HCT116 (cell line): ENCODE measurements around the gene FURIN. TPM values are rescaled to one million over a fixed set of nuclear protein-coding genes. Genes with fewer than 3 reads are reported as not detected.

Source experiments
- ATAC-seq: fragments of 200-7000 bp; cut with Tn5 transposase; 2 replicates; pipeline ENCODE4 v1.9.1; 2020; ENCODE audit warnings: mild to moderate bottlenecking, moderate library complexity
- BruUV-seq: library from RNA; stranded (reverse); fragments of 400-500 nt; replicated peaks from 2 replicates; lab custom pipeline; 2021; lab: Mats Ljungman, UMichigan
- CTCF ChIA-PET: fragments of 300-600 bp; sonication (Branson Sonifier 250); formaldehyde crosslinking; loops from one replicate; lab custom pipeline; 2021; ENCODE audit warnings: antibody characterized with exemption; lab: Charles Lee
- POLR2A ChIA-PET: fragments of 300-600, 350-600 bp; sonication (Branson Sonifier 250); formaldehyde crosslinking; loops from one replicate; lab custom pipeline; 2021; ENCODE audit warnings: antibody characterized with exemption; lab: Charles Lee
- RAD21 ChIA-PET, 2 experiments: fragments of 300-600 bp; sonication (Branson Sonifier 250); formaldehyde crosslinking; loops; one replicate each; lab custom pipeline; 2023; ENCODE audit warnings: low total read pairs in 2 of 2; ENCODE audit not compliant: uncharacterized antibody in 2 of 2, unreplicated experiment in 2 of 2, low non-redundant PET in 1 of 2; lab: Charles Lee
- DNase-seq: peaks from one replicate; pipeline ENCODE4 v3.0.0-alpha.2; 2010; ENCODE audit warnings: low read depth, low spot score
- H2AFZ ChIP-seq: fragments of 200-600 bp; shearing (Covaris generic), sonication (generic); 2 replicates; pipeline ENCODE4 v1.6.1; 2017; ENCODE audit warnings: low read depth, mixed run types, mixed read lengths, antibody characterized with exemption, low read length; ENCODE audit not compliant: poor library complexity, severe bottlenecking
- H3K27ac ChIP-seq: 2 replicates; pipeline ENCODE4 v1.5.1; 2012; ENCODE audit warnings: low read depth, low read length
- H3K27me3 ChIP-seq: fragments of 200-600 bp; sonication (generic); 2 replicates; pipeline ENCODE4 v1.6.1; 2016; ENCODE audit warnings: mixed run types, low read length, mixed read lengths; ENCODE audit not compliant: insufficient read depth
- H3K36me3 ChIP-seq, 2 experiments: fragments of 200-500 bp in 1 of 2; fragments of 200-600 bp in 1 of 2; sonication (Bioruptor generic) in 1 of 2; sonication (generic) in 1 of 2; 2 replicates each; pipeline versions ENCODE4 v1.5.1 to v1.6.1; 2014 to 2016; ENCODE audit warnings: low read length in 2 of 2, inconsistent platforms in 1 of 2, mixed read lengths in 1 of 2, mixed run types in 1 of 2; ENCODE audit not compliant: insufficient read depth in 2 of 2, control insufficient read depth in 1 of 2
- H3K4me1 ChIP-seq, 2 experiments: fragments of 200-600 bp in 1 of 2; sonication (generic) in 1 of 2; 2 replicates each; pipeline versions ENCODE4 v1.5.1 to v1.6.1; 2012 to 2017; ENCODE audit warnings: low read length in 2 of 2, inconsistent platforms in 1 of 2, mild to moderate bottlenecking in 1 of 2, mixed read lengths in 1 of 2, mixed run types in 1 of 2, moderate library complexity in 1 of 2; ENCODE audit not compliant: insufficient read depth in 2 of 2, control insufficient read depth in 1 of 2
- H3K4me2 ChIP-seq: fragments of 200-600 bp; sonication (generic); 2 replicates; pipeline ENCODE4 v1.6.1; 2017; ENCODE audit warnings: mixed run types, low read length, mixed read lengths
- H3K4me3 ChIP-seq, 2 experiments: fragments of 200-600 bp in 1 of 2; sonication (generic) in 1 of 2; replicated peaks in 1 of 2; 2 replicates each; pipeline ENCODE4 v1.5.1; 2011 to 2016; ENCODE audit warnings: low read length in 2 of 2, control low read depth in 1 of 2, low read depth in 1 of 2, mild to moderate bottlenecking in 1 of 2, mixed read lengths in 1 of 2, mixed run types in 1 of 2
- H3K79me2 ChIP-seq: fragments of 200-600 bp; sonication (generic); 2 replicates; pipeline ENCODE4 v1.6.1; 2017; ENCODE audit warnings: mild to moderate bottlenecking, mixed run types, low read length, moderate library complexity, mixed read lengths; ENCODE audit not compliant: insufficient read depth
- H3K9ac ChIP-seq: fragments of 200-600 bp; sonication (generic); 2 replicates; pipeline ENCODE4 v1.6.1; 2016; ENCODE audit warnings: low read length, mixed read lengths
- H3K9me2 ChIP-seq: fragments of 200-600 bp; sonication (generic), shearing (Covaris generic); 2 replicates; pipeline ENCODE4 v1.6.1; 2017; ENCODE audit warnings: mixed run types, mild to moderate bottlenecking, moderate library complexity; ENCODE audit not compliant: insufficient read depth
- H3K9me3 ChIP-seq, 2 experiments: fragments of 200-500 bp in 1 of 2; fragments of 200-600 bp in 1 of 2; sonication (Bioruptor generic) in 1 of 2; sonication (generic) in 1 of 2; 2 replicates each; pipeline ENCODE4 v1.6.1; 2014 to 2017; ENCODE audit warnings: low read length in 2 of 2, mixed read lengths in 2 of 2, inconsistent platforms in 1 of 2, low read depth in 1 of 2, mild to moderate bottlenecking in 1 of 2, mixed run types in 1 of 2, moderate library complexity in 1 of 2; ENCODE audit not compliant: control insufficient read depth in 1 of 2, insufficient read depth in 1 of 2
- H4K20me1 ChIP-seq: fragments of 200-600 bp; sonication (generic), shearing (Covaris generic); 2 replicates; pipeline ENCODE4 v1.6.1; 2017; ENCODE audit warnings: mixed run types, mild to moderate bottlenecking, moderate library complexity; ENCODE audit not compliant: insufficient read depth
- CEBPB ChIP-seq: IDR thresholded peaks from 2 replicates; pipeline ENCODE4 v1.6.1; 2012; ENCODE audit warnings: low read depth
- EGR1 ChIP-seq: IDR thresholded peaks from 2 replicates; pipeline ENCODE4 v1.6.1; 2012; ENCODE audit warnings: low read depth
- ELF1 ChIP-seq: IDR thresholded peaks from 2 replicates; pipeline ENCODE4 v1.6.1; 2012; ENCODE audit warnings: low read depth, borderline replicate concordance
- EZH2 ChIP-seq: fragments of 200-600 bp; sonication (generic); IDR thresholded peaks from 2 replicates; pipeline ENCODE4 v1.6.1; 2017; ENCODE audit warnings: antibody characterized with exemption, mixed run types
- EZH2phosphoT487 ChIP-seq: fragments of 200-600 bp; IDR thresholded peaks from 2 replicates; pipeline ENCODE4 v1.6.1; 2018; ENCODE audit warnings: antibody characterized with exemption, borderline replicate concordance
- FOSL1 ChIP-seq: IDR thresholded peaks from 2 replicates; pipeline ENCODE4 v1.6.1; 2012; ENCODE audit warnings: low read depth
- JUND ChIP-seq: IDR thresholded peaks from 2 replicates; pipeline ENCODE4 v1.6.1; 2012
- POLR2A ChIP-seq: IDR thresholded peaks from 2 replicates; pipeline ENCODE4 v1.7.0; 2011; ENCODE audit warnings: borderline replicate concordance; ENCODE audit not compliant: insufficient read depth, insufficient read length; ENCODE audit errors: extremely low read depth
- RAD21 ChIP-seq: IDR thresholded peaks from 2 replicates; pipeline ENCODE4 v1.6.1; 2012; ENCODE audit warnings: low read depth, mild to moderate bottlenecking
- SIN3A ChIP-seq: IDR thresholded peaks from 2 replicates; pipeline ENCODE4 v1.6.1; 2012; ENCODE audit warnings: low read depth
- SRF ChIP-seq: IDR thresholded peaks from 2 replicates; pipeline ENCODE4 v1.6.1; 2012; ENCODE audit warnings: low read depth
- TCF7L2 ChIP-seq: IDR thresholded peaks from 2 replicates; pipeline ENCODE4 v1.7.0; 2011; ENCODE audit warnings: borderline replicate concordance, inconsistent platforms; ENCODE audit not compliant: insufficient read depth, insufficient read length; ENCODE audit errors: extremely low read depth
- YY1 ChIP-seq: IDR thresholded peaks from 2 replicates; pipeline ENCODE4 v1.6.1; 2011; ENCODE audit warnings: low read length, low read depth, moderate library complexity, mild to moderate bottlenecking; ENCODE audit not compliant: insufficient replicate concordance; ENCODE audit errors: extremely low read depth
- ZFX ChIP-seq: fragments of 450-650 bp; IDR thresholded peaks from 2 replicates; pipeline ENCODE4 v1.6.1; 2017
- ZNF274 ChIP-seq: fragments of 200-500 bp; sonication (Bioruptor generic); IDR thresholded peaks from 2 replicates; pipeline ENCODE4 v1.6.1; 2014; ENCODE audit warnings: mild to moderate bottlenecking, low read depth, low read length, inconsistent platforms
- intact Hi-C: fragments of 100-400 bp; cut with micrococcal nuclease; formaldehyde crosslinking; loops from 2 replicates; pipeline ENCODE4 v1.10.0; 2022
- total RNA-seq: library from RNA; stranded (reverse); gene quantifications from one replicate; pipeline ENCODE4 v1.2.1, GENCODE V29; 2021; ENCODE audit not compliant: unreplicated experiment
- TF ChIP-seq, protein P1 (sequence below), 3 experiments: fragments of 200-600 bp in 1 of 3; sonication (generic) in 1 of 3; IDR thresholded peaks in 2 of 3; conservative IDR thresholded peaks in 1 of 3; 2 replicates each; pipeline ENCODE4 v1.5.1; 2012 to 2017; ENCODE audit warnings: low read depth in 2 of 3, low read length in 2 of 3, antibody characterized with exemption in 1 of 3, borderline replicate concordance in 1 of 3, control low read depth in 1 of 3, mild to moderate bottlenecking in 1 of 3, mixed read lengths in 1 of 3, mixed run types in 1 of 3, moderate library complexity in 1 of 3; ENCODE audit not compliant: insufficient read depth in 1 of 3

Gene FURIN
- total RNA-seq, 1 experiment from 2014 or later = 42.0 TPM

DNA sequence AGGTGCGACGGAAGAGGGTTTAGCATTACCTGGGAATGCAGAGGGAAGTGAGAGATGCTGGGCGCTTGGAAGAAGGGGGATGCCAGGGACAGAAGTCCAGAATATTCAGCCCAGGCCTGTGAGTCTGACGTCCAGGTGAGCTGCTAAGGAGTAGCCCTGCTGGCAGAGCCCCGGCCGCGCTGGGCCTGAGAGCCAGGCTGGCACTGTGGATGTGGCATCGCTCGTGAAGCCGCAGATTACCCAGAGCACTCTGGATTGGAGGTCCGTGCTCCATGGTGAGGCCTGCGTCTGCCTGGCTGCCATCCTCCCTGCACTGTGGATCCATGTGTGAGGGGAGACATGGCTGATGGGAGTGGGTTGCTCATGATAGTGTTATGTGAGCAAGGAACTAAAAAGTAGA, 49.2 kb downstream of the FURIN start:
- Histone ChIP-seq H3K36me3 (peaks cover 2 to 4% of the 10 kb centered on the region in 2 experiments; a peak in 3 of 4 replicates), H3K4me1 (no peaks in the 10 kb centered on the region), H3K4me2 (no peak overlapping the region), H3K9me2 (no peaks in the 10 kb centered on the region), H4K20me1 (no peaks in the 10 kb centered on the region), H3K9ac (no peak overlapping the region), H3K4me3 (no peak overlapping the region), H3K27ac (no peak overlapping the region), H2AFZ (no peak overlapping the region), H3K79me2 (no peaks in the 10 kb centered on the region), H3K27me3 (no peaks in the 10 kb centered on the region), H3K9me3 (no peaks in the 10 kb centered on the region)
- TF ChIP-seq EGR1 = no peak
- no peak for TF ChIP-seq EZH2
- TF ChIP-seq, protein P1, sequence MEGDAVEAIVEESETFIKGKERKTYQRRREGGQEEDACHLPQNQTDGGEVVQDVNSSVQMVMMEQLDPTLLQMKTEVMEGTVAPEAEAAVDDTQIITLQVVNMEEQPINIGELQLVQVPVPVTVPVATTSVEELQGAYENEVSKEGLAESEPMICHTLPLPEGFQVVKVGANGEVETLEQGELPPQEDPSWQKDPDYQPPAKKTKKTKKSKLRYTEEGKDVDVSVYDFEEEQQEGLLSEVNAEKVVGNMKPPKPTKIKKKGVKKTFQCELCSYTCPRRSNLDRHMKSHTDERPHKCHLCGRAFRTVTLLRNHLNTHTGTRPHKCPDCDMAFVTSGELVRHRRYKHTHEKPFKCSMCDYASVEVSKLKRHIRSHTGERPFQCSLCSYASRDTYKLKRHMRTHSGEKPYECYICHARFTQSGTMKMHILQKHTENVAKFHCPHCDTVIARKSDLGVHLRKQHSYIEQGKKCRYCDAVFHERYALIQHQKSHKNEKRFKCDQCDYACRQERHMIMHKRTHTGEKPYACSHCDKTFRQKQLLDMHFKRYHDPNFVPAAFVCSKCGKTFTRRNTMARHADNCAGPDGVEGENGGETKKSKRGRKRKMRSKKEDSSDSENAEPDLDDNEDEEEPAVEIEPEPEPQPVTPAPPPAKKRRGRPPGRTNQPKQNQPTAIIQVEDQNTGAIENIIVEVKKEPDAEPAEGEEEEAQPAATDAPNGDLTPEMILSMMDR (IDR thresholded peaks at IDR 0.05 in 2 of 3, conservative IDR thresholded peaks at IDR 0.05 in 1 of 3; ENCODE audit: borderline replicate concordance in 1 of 3, insufficient read depth in 1 of 3, low read depth in 2 of 3, low read length in 2 of 3) = no peak
- TF ChIP-seq POLR2A = no peak
- no peak for TF ChIP-seq RAD21
- TF ChIP-seq CEBPB = no peak
- TF ChIP-seq JUND = no peak
- no peak for TF ChIP-seq SIN3A
- TF ChIP-seq ELF1 = no peak
- no peak for TF ChIP-seq SRF
- TF ChIP-seq TCF7L2 = no peak
- TF ChIP-seq EZH2phosphoT487 = no peak
- no peak for TF ChIP-seq ZNF274
- no peak for TF ChIP-seq FOSL1
- TF ChIP-seq YY1 = no peak
- no peak for TF ChIP-seq ZFX
- intact Hi-C loops = no loop called here
- DNase-seq (no peak), ATAC-seq (no peak)
- POLR2A ChIA-PET = no interaction called here
- CTCF ChIA-PET = no interaction called here
- no TSS peak for BruUV-seq
- RAD21 ChIA-PET = no interaction called here
